Measurements from ENCODE around the gene DGAT2.

- TF ChIP-seq, protein P1, sequence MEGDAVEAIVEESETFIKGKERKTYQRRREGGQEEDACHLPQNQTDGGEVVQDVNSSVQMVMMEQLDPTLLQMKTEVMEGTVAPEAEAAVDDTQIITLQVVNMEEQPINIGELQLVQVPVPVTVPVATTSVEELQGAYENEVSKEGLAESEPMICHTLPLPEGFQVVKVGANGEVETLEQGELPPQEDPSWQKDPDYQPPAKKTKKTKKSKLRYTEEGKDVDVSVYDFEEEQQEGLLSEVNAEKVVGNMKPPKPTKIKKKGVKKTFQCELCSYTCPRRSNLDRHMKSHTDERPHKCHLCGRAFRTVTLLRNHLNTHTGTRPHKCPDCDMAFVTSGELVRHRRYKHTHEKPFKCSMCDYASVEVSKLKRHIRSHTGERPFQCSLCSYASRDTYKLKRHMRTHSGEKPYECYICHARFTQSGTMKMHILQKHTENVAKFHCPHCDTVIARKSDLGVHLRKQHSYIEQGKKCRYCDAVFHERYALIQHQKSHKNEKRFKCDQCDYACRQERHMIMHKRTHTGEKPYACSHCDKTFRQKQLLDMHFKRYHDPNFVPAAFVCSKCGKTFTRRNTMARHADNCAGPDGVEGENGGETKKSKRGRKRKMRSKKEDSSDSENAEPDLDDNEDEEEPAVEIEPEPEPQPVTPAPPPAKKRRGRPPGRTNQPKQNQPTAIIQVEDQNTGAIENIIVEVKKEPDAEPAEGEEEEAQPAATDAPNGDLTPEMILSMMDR (IDR thresholded peaks at IDR 0.05): peak in 1 of 6 experiments; percentile 6
- TF ChIP-seq POLR2A (IDR thresholded peaks at IDR 0.05): no peak
Observed at GRCh38 chr11:75786101-75786736, 17.6 kb downstream of the DGAT2 start.

Measured in Peyer's patch (tissue), 4 donors.